Keratinocyte (primary cell): ENCODE data around the gene FARP1. TPM values are rescaled to one million over a fixed set of nuclear protein-coding genes. Genes with fewer than 3 reads are reported as not detected.

Experiments
- DNase-seq: peaks from one replicate; pipeline ENCODE4 v3.0.0-alpha.2; 2011; ENCODE audit warnings: low read depth, missing footprints, low spot score
- FAIRE-seq: peaks from 2 replicates; lab custom pipeline; 2011; peaks lifted over from hg19 to GRCh38; lab: Jason Lieb, UNC
- H2AFZ ChIP-seq: 2 replicates; pipeline ENCODE4 v1.6.0; 2012; ENCODE audit warnings: low read length, control low read depth, inconsistent platforms; ENCODE audit not compliant: control insufficient read depth
- H3K27ac ChIP-seq: 2 replicates; pipeline ENCODE4 v1.5.1; 2011; ENCODE audit warnings: low read length; ENCODE audit not compliant: control insufficient read depth, insufficient read depth
- H3K27me3 ChIP-seq: 3 replicates; pipeline ENCODE4 v1.6.0; 2011; ENCODE audit warnings: low read length; ENCODE audit not compliant: control insufficient read depth, insufficient read depth; ENCODE audit errors: extremely low read depth
- H3K36me3 ChIP-seq, 2 experiments: 2 replicates in 1 of 2; 3 replicates in 1 of 2; pipeline ENCODE4 v1.5.1; 2011; ENCODE audit warnings: low read length in 2 of 2, mild to moderate bottlenecking in 1 of 2; ENCODE audit not compliant: control insufficient read depth in 2 of 2, insufficient read depth in 2 of 2; ENCODE audit errors: extremely low read depth in 1 of 2
- H3K4me1 ChIP-seq: 3 replicates; pipeline ENCODE4 v1.5.1; 2011; ENCODE audit warnings: low read length; ENCODE audit not compliant: control insufficient read depth, insufficient read depth; ENCODE audit errors: extremely low read depth
- H3K4me2 ChIP-seq: 3 replicates; pipeline ENCODE4 v1.6.0; 2011; ENCODE audit warnings: low read depth, low read length; ENCODE audit not compliant: control insufficient read depth, insufficient read depth; ENCODE audit errors: extremely low read depth
- H3K4me3 ChIP-seq, 3 experiments: fragments of 200-600 bp in 1 of 3; sonication (generic) in 1 of 3; 2 replicates in 2 of 3; 3 replicates in 1 of 3; pipeline ENCODE4 v1.5.1; 2011 to 2016; ENCODE audit warnings: low read length in 3 of 3, mild to moderate bottlenecking in 3 of 3, control low read depth in 2 of 3, inconsistent platforms in 1 of 3, low read depth in 1 of 3, mixed read lengths in 1 of 3, mixed run types in 1 of 3, moderate library complexity in 1 of 3; ENCODE audit not compliant: control insufficient read depth in 2 of 3, insufficient read depth in 2 of 3; ENCODE audit errors: extremely low read depth in 1 of 3
- H3K79me2 ChIP-seq: 2 replicates; pipeline ENCODE4 v1.6.0; 2012; ENCODE audit warnings: low read length; ENCODE audit not compliant: control insufficient read depth, insufficient read depth
- H3K9ac ChIP-seq: 3 replicates; pipeline ENCODE4 v1.6.0; 2011; ENCODE audit warnings: low read length; ENCODE audit not compliant: control insufficient read depth, insufficient read depth; ENCODE audit errors: extremely low read depth
- H3K9me1 ChIP-seq: 3 replicates; pipeline ENCODE4 v1.6.0; 2011; ENCODE audit warnings: low read length; ENCODE audit not compliant: control insufficient read depth, insufficient read depth; ENCODE audit errors: extremely low read depth
- H3K9me3 ChIP-seq: 2 replicates; pipeline ENCODE4 v1.5.1; 2012; ENCODE audit warnings: low read depth, low read length; ENCODE audit not compliant: control insufficient read depth
- H4K20me1 ChIP-seq: 3 replicates; pipeline ENCODE4 v1.6.0; 2011; ENCODE audit warnings: low read length; ENCODE audit not compliant: control insufficient read depth, insufficient read depth; ENCODE audit errors: extremely low read depth
- CTCF ChIP-seq, 3 experiments: IDR thresholded peaks in 1 of 3; conservative IDR thresholded peaks in 1 of 3; optimal IDR thresholded peaks in 1 of 3; 2 replicates in 2 of 3; 3 replicates in 1 of 3; pipeline versions ENCODE3 to v1.5.1; 2011; ENCODE audit warnings: low read length in 3 of 3, mild to moderate bottlenecking in 3 of 3, moderate library complexity in 2 of 3, control low read depth in 1 of 3, inconsistent platforms in 1 of 3; ENCODE audit not compliant: insufficient read depth in 2 of 3; ENCODE audit errors: extremely low read depth in 1 of 3
- EZH2 ChIP-seq: IDR thresholded peaks from one replicate; pipeline ENCODE4 v1.6.1; 2012; ENCODE audit warnings: inconsistent platforms, mild to moderate bottlenecking, low read length, moderate library complexity
- dilution Hi-C: fragments of 300-500 bp; cut with MboI; formaldehyde crosslinking; loops from one replicate; pipeline ENCODE4 v1.7.0; 2020; ENCODE audit warnings: low sequenced_read_pairs; ENCODE audit not compliant: extremely low pct_ligation_motif_present
- polyA plus RNA-seq, 5 experiments: library from polyadenylated mRNA; depleted of rRNA in 3 of 5; stranded (reverse) in 3 of 5; stranded (forward) in 1 of 5; unstranded in 1 of 5; fragments of >200 nt; gene quantifications; 1 replicate in 1 of 5; 2 replicates in 3 of 5; 3 replicates in 1 of 5; pipeline versions ENCODE4 v1.2.1 to v1.2.3, GENCODE V29; 2011 to 2012; ENCODE audit warnings: missing spikeins in 2 of 5, low read depth in 1 of 5, low replicate concordance in 1 of 5

Gene FARP1
- polyA plus RNA-seq, 1 donor (not counting 4 experiments of a cell fraction or from before 2014, with no cell fraction given) = 10.3 TPM

GRCh38 chr13:98420554-98421175 is 277.8 kb downstream of the FARP1 start:
- dilution Hi-C loops = no loop called here

GRCh38 chr13:98422046-98422445 is 279.2 kb downstream of the FARP1 start:
- dilution Hi-C loops = no loop called here
- no peak overlapping the region for H3K4me2 ChIP-seq
- no peaks in the 10 kb centered on the region for H4K20me1 ChIP-seq
- TF ChIP-seq CTCF (optimal IDR thresholded peaks at IDR 0.05 in 1 of 3, IDR thresholded peaks at IDR 0.05 in 1 of 3, conservative IDR thresholded peaks at IDR 0.05 in 1 of 3; ENCODE audit: extremely low read depth in 1 of 3, insufficient read depth in 2 of 3, low read length in 3 of 3) (no peak), EZH2 (no peak)
- H3K4me3 ChIP-seq = no peak overlapping the region
- FAIRE-seq = no peak
- peaks cover 2% of the 10 kb centered on the region for H3K9me3 ChIP-seq
- no peaks in the 10 kb centered on the region for H3K79me2 ChIP-seq
- no peaks in the 10 kb centered on the region for H3K4me1 ChIP-seq
- no peaks in the 10 kb centered on the region for H3K36me3 ChIP-seq
- no peak overlapping the region for H3K9ac ChIP-seq
- no peak overlapping the region for H2AFZ ChIP-seq
- no peaks in the 10 kb centered on the region for H3K9me1 ChIP-seq
- no peaks in the 10 kb centered on the region for H3K27me3 ChIP-seq
- DNase-seq = no peak
- H3K27ac ChIP-seq = no peak overlapping the region

More at GRCh38 chr13:98420554-98421175, 277.8 kb downstream of the FARP1 start:
- no peaks in the 10 kb centered on the region for H3K79me2 ChIP-seq
- no peak overlapping the region for H3K9ac ChIP-seq
- DNase-seq = no peak
- H4K20me1 ChIP-seq = no peaks in the 10 kb centered on the region
- H3K4me1 ChIP-seq = no peaks in the 10 kb centered on the region
- FAIRE-seq = no peak
- peaks cover 2% of the 10 kb centered on the region for H3K9me3 ChIP-seq
- H3K9me1 ChIP-seq = no peaks in the 10 kb centered on the region
- H3K4me3 ChIP-seq = no peak overlapping the region
- no peaks in the 10 kb centered on the region for H3K27me3 ChIP-seq
- H3K36me3 ChIP-seq = no peaks in the 10 kb centered on the region
- no peak overlapping the region for H3K27ac ChIP-seq
- TF ChIP-seq CTCF (optimal IDR thresholded peaks at IDR 0.05 in 1 of 3, IDR thresholded peaks at IDR 0.05 in 1 of 3, conservative IDR thresholded peaks at IDR 0.05 in 1 of 3; ENCODE audit: extremely low read depth in 1 of 3, insufficient read depth in 2 of 3, low read length in 3 of 3) (no peak), EZH2 (no peak)
- H2AFZ ChIP-seq = no peak overlapping the region
- H3K4me2 ChIP-seq = no peak overlapping the region
